GM23248 (cell line): ENCODE results near the gene CDIP1.

Experiments
- EZH2 ChIP-seq: fragments of 200-600 bp; sonication (generic); IDR thresholded peaks from 2 replicates; pipeline ENCODE4 v1.6.1; 2018; ENCODE audit warnings: antibody characterized with exemption, mild to moderate bottlenecking; ENCODE audit not compliant: insufficient read depth, poor library complexity, severe bottlenecking
- EZH2phosphoT487 ChIP-seq: fragments of 200-600 bp; sonication (generic); IDR thresholded peaks from 2 replicates; pipeline ENCODE4 v1.6.1; 2018; ENCODE audit warnings: antibody characterized with exemption, moderate library complexity, mild to moderate bottlenecking, low read depth; ENCODE audit not compliant: insufficient read depth

- TF ChIP-seq EZH2: no peak
- no peak for TF ChIP-seq EZH2phosphoT487
These were observed 50.5 kb downstream of the CDIP1 start for GRCh38 chr16:4487955-4488498.
